Body of pancreas (tissue), 4 donors: ENCODE data around the gene CD6. TPM values are rescaled to one million over a fixed set of nuclear protein-coding genes. Genes with fewer than 3 reads are reported as not detected.
"Not testable (repeated sequence)": the region's sequence is repeated elsewhere in the genome, so short reads cannot be mapped to it uniquely, and the experiment has no call there.

Source experiments
- ATAC-seq: fragments of 150-250 bp; one replicate; pipeline ENCODE4 v1.9.1; 2016
- DNase-seq, 4 donors: peaks; one replicate each; pipeline ENCODE4 v3.0.0-alpha.2; 2019
- H3K27ac ChIP-seq, 4 donors: fragments of 200-600 bp; sonication (generic); 1 replicate in 3 of 4; 2 replicates in 1 of 4; pipeline versions ENCODE4 v1.5.1 to v1.6.1; 2016 to 2019; ENCODE audit warnings: mild to moderate bottlenecking in 1 of 4, mixed read lengths in 1 of 4, moderate library complexity in 1 of 4
- H3K27me3 ChIP-seq, 2 donors: fragments of 200-600 bp; sonication (generic); one replicate each; pipeline ENCODE4 v1.6.0; 2016; ENCODE audit warnings: mild to moderate bottlenecking in 1 of 2
- H3K36me3 ChIP-seq, 2 donors: fragments of 200-600 bp; sonication (generic); replicated peaks in 1 of 2; 2 replicates each; pipeline ENCODE4 v1.5.1; 2016; ENCODE audit warnings: low read depth in 2 of 2; ENCODE audit not compliant: insufficient read depth in 1 of 2
- H3K4me1 ChIP-seq: fragments of 200-600 bp; sonication (generic); one replicate; pipeline ENCODE4 v1.6.0; 2016
- H3K4me3 ChIP-seq, 2 donors: fragments of 200-600 bp; sonication (generic); 1 replicate in 1 of 2; 2 replicates in 1 of 2; pipeline ENCODE4 v1.5.1; 2016 to 2019
- H3K9me3 ChIP-seq, 3 donors: fragments of 200-600 bp; sonication (generic); 1 replicate in 2 of 3; 2 replicates in 1 of 3; pipeline ENCODE4 v1.5.1; 2016
- CTCF ChIP-seq, 7 experiments: fragments of 450-650 bp in 4 of 7; fragments of 200-600 bp in 3 of 7; sonication (generic) in 3 of 7; IDR thresholded peaks; one replicate each; pipeline ENCODE4 v1.5.1; 2016 to 2019; ENCODE audit warnings: antibody characterized with exemption in 7 of 7
- POLR2A ChIP-seq, 3 donors: fragments of 450-650 bp; IDR thresholded peaks; one replicate each; pipeline ENCODE4 v1.6.1; 2016; ENCODE audit warnings: antibody characterized with exemption in 3 of 3, mild to moderate bottlenecking in 2 of 3
- WGBS, 2 donors: methylation state at CpG; one replicate each; pipeline ENCODE4 v1.1.5; 2017; 5-methylcytosine and 5-hydroxymethylcytosine counted together
- intact Hi-C: fragments of 100-400 bp; cut with DNase I; formaldehyde crosslinking; loops from one replicate; pipeline ENCODE4 v1.15.1; 2023
- total RNA-seq, 2 donors: library from RNA; depleted of rRNA; stranded (reverse); fragments of >200 nt; gene quantifications; one replicate each; pipeline ENCODE4 v1.1.0, GENCODE V29; 2016

The CD6 gene
- total RNA-seq, 2 donors from 2014 or later, result 1.0 to 3.3 TPM

GRCh38 chr11:60970890-60971289 lies 590 bp upstream of the CD6 start:
- no peak for DNase-seq
- intact Hi-C loops, result no loop called here

GRCh38 chr11:60972182-60973030 lies 926 bp downstream of the CD6 start:
- no peak for ATAC-seq
- no peak overlapping the region for H3K4me3 ChIP-seq
- H3K27ac ChIP-seq, result no peak overlapping the region
- no peaks in the 10 kb centered on the region for H3K36me3 ChIP-seq
- intact Hi-C loops, result no loop called here
- WGBS, 2 donors, result 70 to 75% methylated on average over 8 to 14 of the region's 15 CpGs
- no peak for DNase-seq
- peaks cover 4% of the 10 kb centered on the region for H3K4me1 ChIP-seq
- H3K27me3 ChIP-seq, result no peaks in the 10 kb centered on the region
- no peak for TF ChIP-seq POLR2A (IDR thresholded peaks at IDR 0.05)
- no peak for TF ChIP-seq CTCF (IDR thresholded peaks at IDR 0.05)
- H3K9me3 ChIP-seq, result no peaks in the 10 kb centered on the region

More at GRCh38 chr11:60970890-60971289, 590 bp upstream of the CD6 start:
- TF ChIP-seq POLR2A (IDR thresholded peaks at IDR 0.05), result no peak
- no peak for TF ChIP-seq CTCF (IDR thresholded peaks at IDR 0.05)
- no peaks in the 10 kb centered on the region for H3K36me3 ChIP-seq
- no peak overlapping the region for H3K27ac ChIP-seq
- 48 to 58% methylated on average over 5 of the region's 5 CpGs for WGBS, 2 donors
- H3K27me3 ChIP-seq, result no peaks in the 10 kb centered on the region
- H3K4me1 ChIP-seq, result peaks cover 4% of the 10 kb centered on the region
- no peaks in the 10 kb centered on the region for H3K9me3 ChIP-seq
- no peak overlapping the region for H3K4me3 ChIP-seq
- no peak for ATAC-seq

- WGBS, 2 donors, result 68 to 88% methylated on average over 6 of the region's 6 CpGs
- Histone ChIP-seq H3K27me3 (no peaks in the 10 kb centered on the region), H3K27ac (no peak overlapping the region), H3K4me3 (no peak overlapping the region), H3K9me3 (no peaks in the 10 kb centered on the region), H3K4me1 (peaks cover 4% of the 10 kb centered on the region), H3K36me3 (no peaks in the 10 kb centered on the region)
- no peak for DNase-seq
- intact Hi-C loops, result no loop called here
- no peak for ATAC-seq
- TF ChIP-seq POLR2A (IDR thresholded peaks at IDR 0.05), result no peak
- TF ChIP-seq CTCF (IDR thresholded peaks at IDR 0.05), result no peak
These were observed 2.2 kb downstream of the CD6 start for GRCh38 chr11:60973699-60974098.

GRCh38 chr11:60974316-60974715 lies 2.8 kb downstream of the CD6 start:
- H3K4me1 ChIP-seq, ATAC-seq, H3K4me3 ChIP-seq, H3K9me3 ChIP-seq, intact Hi-C loops, DNase-seq, H3K27ac ChIP-seq, H3K27me3 ChIP-seq, H3K36me3 ChIP-seq: not testable (repeated sequence)
- 71 to 82% methylated on average over 13 of the region's 13 CpGs for WGBS, 2 donors

GRCh38 chr11:60974726-60975125 lies 3.2 kb downstream of the CD6 start:
- H3K27ac ChIP-seq, result no peak overlapping the region
- H3K4me3 ChIP-seq, result no peak overlapping the region
- ATAC-seq (no peak), DNase-seq (no peak)
- 86 to 90% methylated on average over 6 of the region's 6 CpGs for WGBS, 2 donors
- TF ChIP-seq CTCF (IDR thresholded peaks at IDR 0.05), result no peak
- no peak for TF ChIP-seq POLR2A (IDR thresholded peaks at IDR 0.05)
- H3K9me3 ChIP-seq, result no peaks in the 10 kb centered on the region
- no peaks in the 10 kb centered on the region for H3K36me3 ChIP-seq
- intact Hi-C loops, result no loop called here
- peaks cover 4% of the 10 kb centered on the region for H3K4me1 ChIP-seq
- H3K27me3 ChIP-seq, result no peaks in the 10 kb centered on the region
